Measurements from ENCODE around the gene AJUBA.

- TF ChIP-seq CTCF (IDR thresholded peaks at IDR 0.05) (no peak), EZH2 (IDR thresholded peaks at IDR 0.05; ENCODE audit: borderline replicate concordance, insufficient read depth, low read depth, low read length, poor library complexity, severe bottlenecking) (no peak)
These were observed 34.7 kb upstream of the AJUBA start for GRCh38 chr14:23017091-23017490.

Measured in B cell (primary cell).